ENCODE data around the gene HPN. TPM values are rescaled to one million over a fixed set of nuclear protein-coding genes. Genes with fewer than 3 reads are reported as not detected.

HPN gene
- polyA plus RNA-seq, 2 donors = 0.04 to 0.16 TPM

GRCh38 chr19:35066691-35067563, 25.4 kb downstream of the HPN start:
- no peaks in the 10 kb centered on the region for H3K4me1 ChIP-seq (ENCODE audit: control insufficient read depth in 2 of 2, insufficient read depth in 2 of 2, low read length in 1 of 2)
- no peak overlapping the region for H3K4me3 ChIP-seq (ENCODE audit: low read depth in 1 of 2, low read length in 2 of 2)
- H3K36me3 ChIP-seq (ENCODE audit: control insufficient read depth in 2 of 2, insufficient read depth in 2 of 2, low read length in 1 of 2) = no peaks in the 10 kb centered on the region
- WGBS, 2 donors = 16 to 18% methylated on average over 14 of the region's 14 CpGs
- H3K27me3 ChIP-seq (ENCODE audit: control insufficient read depth in 1 of 2, insufficient read depth in 2 of 2, low read length in 2 of 2) = no peaks in the 10 kb centered on the region
- peaks cover 3 to 4% of the 10 kb centered on the region in 2 donors for H3K9me3 ChIP-seq (ENCODE audit: control insufficient read depth in 2 of 2, insufficient read depth in 1 of 2, low read depth in 1 of 2, low read length in 1 of 2)
- no peak overlapping the region for H3K27ac ChIP-seq (ENCODE audit: low read depth in 2 of 2, low read length in 1 of 2)

- Histone ChIP-seq H3K27ac (ENCODE audit: low read depth in 2 of 2, low read length in 1 of 2) (no peak overlapping the region), H3K4me3 (ENCODE audit: low read depth in 1 of 2, low read length in 2 of 2) (no peak overlapping the region), H3K27me3 (ENCODE audit: control insufficient read depth in 1 of 2, insufficient read depth in 2 of 2, low read length in 2 of 2) (no peaks in the 10 kb centered on the region), H3K9me3 (ENCODE audit: control insufficient read depth in 2 of 2, insufficient read depth in 1 of 2, low read depth in 1 of 2, low read length in 1 of 2) (peaks cover 3 to 4% of the 10 kb centered on the region in 2 donors), H3K36me3 (ENCODE audit: control insufficient read depth in 2 of 2, insufficient read depth in 2 of 2, low read length in 1 of 2) (no peaks in the 10 kb centered on the region), H3K4me1 (ENCODE audit: control insufficient read depth in 2 of 2, insufficient read depth in 2 of 2, low read length in 1 of 2) (no peaks in the 10 kb centered on the region)
- 77 to 83% methylated on average over 10 of the region's 10 CpGs for WGBS, 2 donors
Observed at GRCh38 chr19:35068941-35069634, 27.6 kb downstream of the HPN start.

- Histone ChIP-seq H3K36me3 (ENCODE audit: control insufficient read depth in 2 of 2, insufficient read depth in 2 of 2, low read length in 1 of 2) (no peaks in the 10 kb centered on the region), H3K27me3 (ENCODE audit: control insufficient read depth in 1 of 2, insufficient read depth in 2 of 2, low read length in 2 of 2) (no peaks in the 10 kb centered on the region), H3K27ac (ENCODE audit: low read depth in 2 of 2, low read length in 1 of 2) (no peak overlapping the region), H3K9me3 (ENCODE audit: control insufficient read depth in 2 of 2, insufficient read depth in 1 of 2, low read depth in 1 of 2, low read length in 1 of 2) (peaks cover 3 to 4% of the 10 kb centered on the region in 2 donors), H3K4me3 (ENCODE audit: low read depth in 1 of 2, low read length in 2 of 2) (no peak overlapping the region), H3K4me1 (ENCODE audit: control insufficient read depth in 2 of 2, insufficient read depth in 2 of 2, low read length in 1 of 2) (no peaks in the 10 kb centered on the region)
- WGBS, 2 donors = 64 to 76% methylated on average over 1 of the region's 1 CpG
Observed at GRCh38 chr19:35069696-35070095, 28.2 kb downstream of the HPN start.

GRCh38 chr19:35070471-35070870, 28.9 kb downstream of the HPN start:
- Histone ChIP-seq H3K27me3 (ENCODE audit: control insufficient read depth in 1 of 2, insufficient read depth in 2 of 2, low read length in 2 of 2) (no peaks in the 10 kb centered on the region), H3K27ac (ENCODE audit: low read depth in 2 of 2, low read length in 1 of 2) (no peak overlapping the region), H3K4me3 (ENCODE audit: low read depth in 1 of 2, low read length in 2 of 2) (no peak overlapping the region), H3K9me3 (ENCODE audit: control insufficient read depth in 2 of 2, insufficient read depth in 1 of 2, low read depth in 1 of 2, low read length in 1 of 2) (peaks cover 3 to 4% of the 10 kb centered on the region in 2 donors), H3K36me3 (ENCODE audit: control insufficient read depth in 2 of 2, insufficient read depth in 2 of 2, low read length in 1 of 2) (no peaks in the 10 kb centered on the region), H3K4me1 (ENCODE audit: control insufficient read depth in 2 of 2, insufficient read depth in 2 of 2, low read length in 1 of 2) (no peaks in the 10 kb centered on the region)
- 81 to 93% methylated on average over 3 of the region's 3 CpGs for WGBS, 2 donors

- Histone ChIP-seq H3K9me3 (ENCODE audit: control insufficient read depth in 2 of 2, insufficient read depth in 1 of 2, low read depth in 1 of 2, low read length in 1 of 2) (peaks cover 4 to 5% of the 10 kb centered on the region in 2 donors), H3K4me3 (ENCODE audit: low read depth in 1 of 2, low read length in 2 of 2) (no peak overlapping the region), H3K27ac (ENCODE audit: low read depth in 2 of 2, low read length in 1 of 2) (no peak overlapping the region), H3K27me3 (ENCODE audit: control insufficient read depth in 1 of 2, insufficient read depth in 2 of 2, low read length in 2 of 2) (no peaks in the 10 kb centered on the region), H3K36me3 (ENCODE audit: control insufficient read depth in 2 of 2, insufficient read depth in 2 of 2, low read length in 1 of 2) (no peaks in the 10 kb centered on the region), H3K4me1 (ENCODE audit: control insufficient read depth in 2 of 2, insufficient read depth in 2 of 2, low read length in 1 of 2) (no peaks in the 10 kb centered on the region)
- WGBS, 2 donors = 78% methylated on average over 10 of the region's 10 CpGs
Observed at GRCh38 chr19:35073516-35073915, 32.0 kb downstream of the HPN start.

- Histone ChIP-seq H3K36me3 (ENCODE audit: control insufficient read depth in 2 of 2, insufficient read depth in 2 of 2, low read length in 1 of 2) (no peaks in the 10 kb centered on the region), H3K27ac (ENCODE audit: low read depth in 2 of 2, low read length in 1 of 2) (no peak overlapping the region), H3K4me3 (ENCODE audit: low read depth in 1 of 2, low read length in 2 of 2) (no peak overlapping the region), H3K27me3 (ENCODE audit: control insufficient read depth in 1 of 2, insufficient read depth in 2 of 2, low read length in 2 of 2) (no peaks in the 10 kb centered on the region), H3K4me1 (ENCODE audit: control insufficient read depth in 2 of 2, insufficient read depth in 2 of 2, low read length in 1 of 2) (no peaks in the 10 kb centered on the region), H3K9me3 (ENCODE audit: control insufficient read depth in 2 of 2, insufficient read depth in 1 of 2, low read depth in 1 of 2, low read length in 1 of 2) (peaks cover 4 to 5% of the 10 kb centered on the region in 2 donors)
- WGBS, 2 donors = 78 to 80% methylated on average over 8 of the region's 8 CpGs
Observed at GRCh38 chr19:35073941-35074340, 32.4 kb downstream of the HPN start.

GRCh38 chr19:35074426-35075201, 33.1 kb downstream of the HPN start:
- H3K27me3 ChIP-seq (ENCODE audit: control insufficient read depth in 1 of 2, insufficient read depth in 2 of 2, low read length in 2 of 2) = no peaks in the 10 kb centered on the region
- no peak overlapping the region for H3K27ac ChIP-seq (ENCODE audit: low read depth in 2 of 2, low read length in 1 of 2)
- no peaks in the 10 kb centered on the region for H3K4me1 ChIP-seq (ENCODE audit: control insufficient read depth in 2 of 2, insufficient read depth in 2 of 2, low read length in 1 of 2)
- 89 to 91% methylated on average over 17 to 21 of the region's 21 CpGs for WGBS, 2 donors
- no peak overlapping the region for H3K4me3 ChIP-seq (ENCODE audit: low read depth in 1 of 2, low read length in 2 of 2)
- H3K36me3 ChIP-seq (ENCODE audit: control insufficient read depth in 2 of 2, insufficient read depth in 2 of 2, low read length in 1 of 2) = no peaks in the 10 kb centered on the region
- H3K9me3 ChIP-seq (ENCODE audit: control insufficient read depth in 2 of 2, insufficient read depth in 1 of 2, low read depth in 1 of 2, low read length in 1 of 2) = peaks cover 4 to 5% of the 10 kb centered on the region in 2 donors

GRCh38 chr19:35075202-35076025, 33.9 kb downstream of the HPN start:
- 90 to 91% methylated on average over 18 to 21 of the region's 21 CpGs for WGBS, 2 donors
- Histone ChIP-seq H3K4me1 (ENCODE audit: control insufficient read depth in 2 of 2, insufficient read depth in 2 of 2, low read length in 1 of 2) (no peaks in the 10 kb centered on the region), H3K27me3 (ENCODE audit: control insufficient read depth in 1 of 2, insufficient read depth in 2 of 2, low read length in 2 of 2) (no peaks in the 10 kb centered on the region), H3K27ac (ENCODE audit: low read depth in 2 of 2, low read length in 1 of 2) (no peak overlapping the region), H3K36me3 (ENCODE audit: control insufficient read depth in 2 of 2, insufficient read depth in 2 of 2, low read length in 1 of 2) (no peaks in the 10 kb centered on the region), H3K9me3 (ENCODE audit: control insufficient read depth in 2 of 2, insufficient read depth in 1 of 2, low read depth in 1 of 2, low read length in 1 of 2) (peaks cover 4 to 5% of the 10 kb centered on the region in 2 donors), H3K4me3 (ENCODE audit: low read depth in 1 of 2, low read length in 2 of 2) (no peak overlapping the region)

- Histone ChIP-seq H3K36me3 (ENCODE audit: control insufficient read depth in 2 of 2, insufficient read depth in 2 of 2, low read length in 1 of 2) (no peaks in the 10 kb centered on the region), H3K27me3 (ENCODE audit: control insufficient read depth in 1 of 2, insufficient read depth in 2 of 2, low read length in 2 of 2) (no peaks in the 10 kb centered on the region), H3K27ac (ENCODE audit: low read depth in 2 of 2, low read length in 1 of 2) (no peak overlapping the region), H3K9me3 (ENCODE audit: control insufficient read depth in 2 of 2, insufficient read depth in 1 of 2, low read depth in 1 of 2, low read length in 1 of 2) (peaks cover 0 to 2% of the 10 kb centered on the region in 2 donors), H3K4me1 (ENCODE audit: control insufficient read depth in 2 of 2, insufficient read depth in 2 of 2, low read length in 1 of 2) (no peaks in the 10 kb centered on the region), H3K4me3 (ENCODE audit: low read depth in 1 of 2, low read length in 2 of 2) (no peak overlapping the region)
- WGBS, 2 donors = 81 to 86% methylated on average over 6 of the region's 6 CpGs
Observed at GRCh38 chr19:35076026-35076370, 34.5 kb downstream of the HPN start.

Data from esophagus (tissue), 2 donors.